Skeletal muscle satellite cell (primary cell): ENCODE results near the gene TBX15. TPM values are rescaled to one million over a fixed set of nuclear protein-coding genes. Genes with fewer than 3 reads are reported as not detected.

Source experiments
- H3K27me3 ChIP-seq: 2 replicates; pipeline ENCODE4 v1.7.0; 2013; ENCODE audit warnings: low read length; ENCODE audit not compliant: control insufficient read depth, insufficient read depth
- H3K36me3 ChIP-seq: 2 replicates; pipeline ENCODE4 v1.7.0; 2013; ENCODE audit warnings: mild to moderate bottlenecking, control low read depth, low read length; ENCODE audit not compliant: insufficient read depth
- H3K4me1 ChIP-seq: 2 replicates; pipeline ENCODE4 v1.7.0; 2013; ENCODE audit warnings: low read length; ENCODE audit not compliant: control insufficient read depth, insufficient read depth
- H3K4me2 ChIP-seq: 2 replicates; pipeline ENCODE4 v1.7.0; 2013; ENCODE audit warnings: mild to moderate bottlenecking, low read length
- H3K4me3 ChIP-seq: 2 replicates; pipeline ENCODE4 v1.7.0; 2013; ENCODE audit warnings: low read length
- H3K9ac ChIP-seq: 2 replicates; pipeline ENCODE4 v1.7.0; 2013; ENCODE audit warnings: mild to moderate bottlenecking, low read depth, low read length, moderate library complexity
- H3K9me3 ChIP-seq: replicated peaks from 2 replicates; pipeline ENCODE4 v1.7.0; 2013; ENCODE audit warnings: mild to moderate bottlenecking, control low read depth, low read length
- small RNA-seq: library from RNA; depleted of rRNA; stranded (forward); fragments of <200 nt; gene quantifications from one replicate; pipeline ENCODE3, GENCODE V24; 2012

The TBX15 gene

GRCh38 chr1:118862755-118863154, 125.4 kb downstream of the TBX15 start:
- H3K9me3 ChIP-seq: no peaks in the 10 kb centered on the region
- H3K4me2 ChIP-seq: no peak overlapping the region
- no peaks in the 10 kb centered on the region for H3K27me3 ChIP-seq
- H3K4me1 ChIP-seq: no peaks in the 10 kb centered on the region
- H3K9ac ChIP-seq: no peak overlapping the region
- H3K4me3 ChIP-seq: no peak overlapping the region
- H3K36me3 ChIP-seq: no peaks in the 10 kb centered on the region

- Histone ChIP-seq H3K9me3 (no peaks in the 10 kb centered on the region), H3K9ac (no peak overlapping the region), H3K4me2 (no peak overlapping the region), H3K4me3 (no peak overlapping the region), H3K27me3 (no peaks in the 10 kb centered on the region), H3K4me1 (no peaks in the 10 kb centered on the region), H3K36me3 (no peaks in the 10 kb centered on the region)
These were observed 126.9 kb downstream of the TBX15 start for GRCh38 chr1:118861216-118861615.

- Histone ChIP-seq H3K4me3 (no peak overlapping the region), H3K4me2 (no peak overlapping the region), H3K27me3 (no peaks in the 10 kb centered on the region), H3K9ac (no peak overlapping the region), H3K36me3 (no peaks in the 10 kb centered on the region), H3K9me3 (no peaks in the 10 kb centered on the region), H3K4me1 (no peaks in the 10 kb centered on the region)
These were observed 128.1 kb downstream of the TBX15 start for GRCh38 chr1:118859999-118860398.

- Histone ChIP-seq H3K4me1 (no peaks in the 10 kb centered on the region), H3K4me2 (no peak overlapping the region), H3K4me3 (no peak overlapping the region), H3K27me3 (no peaks in the 10 kb centered on the region), H3K36me3 (no peaks in the 10 kb centered on the region), H3K9me3 (no peaks in the 10 kb centered on the region), H3K9ac (no peak overlapping the region)
These were observed 141.7 kb downstream of the TBX15 start for GRCh38 chr1:118846443-118846842.

- Histone ChIP-seq H3K4me2 (no peak overlapping the region), H3K9ac (no peak overlapping the region), H3K27me3 (no peaks in the 10 kb centered on the region), H3K9me3 (no peaks in the 10 kb centered on the region), H3K36me3 (no peaks in the 10 kb centered on the region), H3K4me3 (no peak overlapping the region), H3K4me1 (no peaks in the 10 kb centered on the region)
These were observed 145.5 kb downstream of the TBX15 start for GRCh38 chr1:118842452-118843201.

DNA sequence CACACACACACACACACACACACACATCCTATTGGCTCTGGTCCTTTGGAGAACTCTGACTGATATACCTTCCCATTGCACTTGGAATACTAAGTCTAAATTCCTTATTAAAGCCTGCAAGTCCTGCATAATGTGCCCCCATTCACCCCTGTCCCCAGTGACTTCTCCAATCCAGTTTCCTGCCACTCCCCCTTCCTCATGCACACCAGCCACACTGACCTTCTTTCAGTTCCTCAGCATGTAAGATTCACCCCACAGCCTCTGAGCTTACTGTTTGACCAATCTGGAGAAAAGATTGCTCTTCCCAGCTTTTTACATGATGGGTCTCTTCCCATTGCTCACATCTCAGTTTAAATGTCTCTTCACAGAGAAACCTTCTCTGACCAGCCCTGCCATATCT, 146.6 kb downstream of the TBX15 start:
- H3K4me3 ChIP-seq: no peak overlapping the region
- H3K9ac ChIP-seq: no peak overlapping the region
- H3K4me1 ChIP-seq: no peaks in the 10 kb centered on the region
- no peaks in the 10 kb centered on the region for H3K27me3 ChIP-seq
- H3K4me2 ChIP-seq: no peak overlapping the region
- H3K36me3 ChIP-seq: no peaks in the 10 kb centered on the region
- H3K9me3 ChIP-seq: no peaks in the 10 kb centered on the region

Small RNAs within 50 kb of the gene (small RNA-seq; reads per million reads assigned to genes)
- not detected for gene AL139420.2
